OCI-LY1 (cell line): Measurements from ENCODE around the gene VMP1.

Experiments used
- EZH2 ChIP-seq: fragments of 200-600 bp; sonication (generic), shearing (Covaris generic); IDR thresholded peaks from 2 replicates; pipeline ENCODE4 v1.8.0; 2017; ENCODE audit warnings: borderline replicate concordance, mixed run types, mild to moderate bottlenecking, antibody characterized with exemption, low read length, moderate library complexity, mixed read lengths
- TF ChIP-seq, protein P1 (sequence below): fragments of 200-600 bp; sonication (generic), shearing (Covaris generic); IDR thresholded peaks from 2 replicates; pipeline ENCODE4 v1.5.1; 2017; ENCODE audit warnings: mild to moderate bottlenecking, antibody characterized with exemption, low read length, moderate library complexity, mixed read lengths

DNA sequence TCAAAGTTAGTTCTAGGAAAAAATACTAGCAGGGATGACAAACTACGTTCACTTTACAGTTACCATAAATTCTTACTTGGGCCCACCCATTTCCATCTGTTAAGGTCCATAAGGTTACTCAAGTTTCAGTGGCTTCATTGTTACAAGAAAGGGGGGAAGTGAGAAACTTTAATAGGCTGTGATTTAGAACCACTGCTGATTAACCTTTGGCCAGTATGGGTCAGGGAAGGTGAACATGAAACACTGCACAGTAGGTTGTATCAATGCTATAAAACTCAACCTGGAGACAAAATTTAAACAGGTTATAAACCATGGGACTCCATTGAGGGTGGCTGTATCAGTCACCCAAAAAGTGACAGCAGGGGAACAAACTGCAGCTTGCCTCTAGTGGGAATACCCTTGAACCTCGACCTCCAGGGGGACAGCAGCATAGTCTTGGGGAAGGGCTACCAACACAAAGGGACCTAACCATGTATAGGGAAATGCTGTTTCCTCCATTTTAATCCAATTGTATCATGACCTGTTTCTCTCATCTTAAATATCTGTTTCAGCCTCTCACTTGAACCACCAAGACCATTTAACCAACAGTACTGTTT, 10.7 kb upstream of the VMP1 start:
- TF ChIP-seq, protein P1, sequence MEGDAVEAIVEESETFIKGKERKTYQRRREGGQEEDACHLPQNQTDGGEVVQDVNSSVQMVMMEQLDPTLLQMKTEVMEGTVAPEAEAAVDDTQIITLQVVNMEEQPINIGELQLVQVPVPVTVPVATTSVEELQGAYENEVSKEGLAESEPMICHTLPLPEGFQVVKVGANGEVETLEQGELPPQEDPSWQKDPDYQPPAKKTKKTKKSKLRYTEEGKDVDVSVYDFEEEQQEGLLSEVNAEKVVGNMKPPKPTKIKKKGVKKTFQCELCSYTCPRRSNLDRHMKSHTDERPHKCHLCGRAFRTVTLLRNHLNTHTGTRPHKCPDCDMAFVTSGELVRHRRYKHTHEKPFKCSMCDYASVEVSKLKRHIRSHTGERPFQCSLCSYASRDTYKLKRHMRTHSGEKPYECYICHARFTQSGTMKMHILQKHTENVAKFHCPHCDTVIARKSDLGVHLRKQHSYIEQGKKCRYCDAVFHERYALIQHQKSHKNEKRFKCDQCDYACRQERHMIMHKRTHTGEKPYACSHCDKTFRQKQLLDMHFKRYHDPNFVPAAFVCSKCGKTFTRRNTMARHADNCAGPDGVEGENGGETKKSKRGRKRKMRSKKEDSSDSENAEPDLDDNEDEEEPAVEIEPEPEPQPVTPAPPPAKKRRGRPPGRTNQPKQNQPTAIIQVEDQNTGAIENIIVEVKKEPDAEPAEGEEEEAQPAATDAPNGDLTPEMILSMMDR = no peak
- TF ChIP-seq EZH2 = no peak
